WTC11 (cell line): Measurements from ENCODE around the gene NEURL1.

Experiments
- AR ChIP-seq: fragments of 250-450 bp; sonication (Bioruptor Pico); IDR thresholded peaks from 2 replicates; pipeline ENCODE4 v1.9.0; 2021; ENCODE audit warnings: mild to moderate bottlenecking
- CTCF ChIP-seq: fragments of 200-600 bp; IDR thresholded peaks from 2 replicates; pipeline ENCODE4 v1.8.0; 2022; ENCODE audit warnings: antibody characterized with exemption
- ELF4 ChIP-seq: sonication (generic); formaldehyde crosslinking; IDR thresholded peaks from 2 replicates; pipeline ENCODE4 v1.8.1; 2022; ENCODE audit warnings: low read depth, mild to moderate bottlenecking, moderate library complexity, missing genetic modification reagents
- GABPB1 ChIP-seq: sonication (generic); formaldehyde crosslinking; IDR thresholded peaks from 2 replicates; pipeline ENCODE4 v1.8.1; 2023; ENCODE audit warnings: mild to moderate bottlenecking, missing genetic modification reagents
- MAX ChIP-seq: sonication (generic); formaldehyde crosslinking; IDR thresholded peaks from 2 replicates; pipeline ENCODE4 v1.8.0; 2022; ENCODE audit warnings: mild to moderate bottlenecking, missing genetic modification reagents
- SP1 ChIP-seq: sonication (generic); formaldehyde crosslinking; conservative IDR thresholded peaks from 2 replicates; pipeline ENCODE4 v1.8.1; 2022; ENCODE audit warnings: missing genetic modification reagents
- USF2 ChIP-seq: sonication (generic); formaldehyde crosslinking; IDR thresholded peaks from 2 replicates; pipeline ENCODE4 v1.8.1; 2023; ENCODE audit warnings: mild to moderate bottlenecking, missing genetic modification reagents, moderate library complexity
- ZNF121 ChIP-seq: sonication (generic); formaldehyde crosslinking; IDR thresholded peaks from 2 replicates; pipeline ENCODE4 v1.8.0; 2023; ENCODE audit warnings: missing genetic modification reagents
- ZNF219 ChIP-seq: sonication (generic); formaldehyde crosslinking; IDR thresholded peaks from 2 replicates; pipeline ENCODE4 v1.8.0; 2023; ENCODE audit warnings: missing genetic modification reagents, mild to moderate bottlenecking, borderline replicate concordance
- ZNF263 ChIP-seq: sonication (generic); formaldehyde crosslinking; IDR thresholded peaks from 2 replicates; pipeline ENCODE4 v1.8.1; 2022; ENCODE audit warnings: low read depth, mild to moderate bottlenecking, moderate library complexity, missing genetic modification reagents

DNA sequence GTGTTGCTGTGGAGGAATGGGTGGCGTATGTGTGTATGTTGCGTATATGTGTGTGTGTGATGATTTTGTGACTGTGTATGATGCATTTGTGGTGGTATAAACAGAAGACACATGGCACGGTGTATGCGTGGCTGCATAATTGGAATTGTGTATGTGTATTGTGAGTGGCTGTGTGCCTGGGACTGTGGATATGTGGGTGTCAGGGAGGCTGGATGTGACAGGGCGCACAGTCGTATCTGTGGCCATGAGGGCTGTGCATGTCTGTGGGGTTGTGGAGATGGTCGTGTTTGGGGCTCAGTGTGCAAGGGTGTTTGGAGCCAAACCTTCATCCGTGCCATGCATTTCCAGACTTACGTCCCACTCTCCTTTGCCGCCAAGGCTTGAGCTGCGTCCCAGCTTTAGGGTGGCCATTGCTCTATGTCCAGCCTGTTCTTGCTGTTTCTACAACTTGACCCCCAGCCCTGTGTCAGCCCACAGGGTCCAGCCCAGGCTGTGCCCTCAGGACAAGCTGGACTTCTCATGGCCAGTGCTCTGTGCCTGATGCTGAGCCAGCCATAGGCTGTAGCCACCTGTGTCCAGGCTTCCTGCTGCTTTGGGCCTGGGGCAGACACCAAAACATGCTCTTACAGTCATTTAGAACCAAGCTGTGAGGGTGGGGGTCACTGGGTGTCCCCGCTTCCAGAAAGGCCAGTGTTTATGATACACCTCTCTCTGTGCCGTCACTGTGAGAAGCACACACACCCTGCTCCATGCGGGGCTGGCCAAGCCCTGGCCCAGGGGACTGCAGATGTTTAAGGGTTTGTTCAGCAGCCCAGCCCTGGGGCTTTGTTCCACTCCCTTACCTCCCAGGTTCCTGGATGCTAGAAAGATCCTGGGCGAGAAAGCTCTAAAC lies 127.6 kb downstream of the NEURL1 start:
- TF ChIP-seq CTCF (no peak), GABPB1 (CRISPR knock-in tag) (no peak), SP1 (CRISPR knock-in tag) (no peak), ZNF263 (no peak), ZNF219 (no peak), ELF4 (CRISPR knock-in tag) (no peak), MAX (CRISPR knock-in tag) (no peak), ZNF121 (CRISPR knock-in tag) (no peak), USF2 (no peak), AR (CRISPR knock-in tag) (no peak)
